Measurements from ENCODE around the gene FLOT1. TPM values are rescaled to one million over a fixed set of nuclear protein-coding genes. Genes with fewer than 3 reads are reported as not detected.
A peak's percentile ranks its signal among the peaks of the same experiment; 100 is the strongest.

FLOT1 gene
- total RNA-seq, 1 donor from 2014 or later = 175 TPM

- DNase-seq (ENCODE audit: low read depth) = no peak
These were observed 59.1 kb downstream of the FLOT1 start for GRCh38 chr6:30683183-30683979.

- DNase-seq (ENCODE audit: low read depth) = peak; percentile 85
These were observed 60.1 kb downstream of the FLOT1 start for GRCh38 chr6:30682143-30683117.

GRCh38 chr6:30681766-30682142, 60.7 kb downstream of the FLOT1 start:
- DNase-seq (ENCODE audit: low read depth) = no peak

- DNase-seq (ENCODE audit: low read depth) = no peak
These were observed 62.5 kb downstream of the FLOT1 start for GRCh38 chr6:30679765-30680535.

DNA sequence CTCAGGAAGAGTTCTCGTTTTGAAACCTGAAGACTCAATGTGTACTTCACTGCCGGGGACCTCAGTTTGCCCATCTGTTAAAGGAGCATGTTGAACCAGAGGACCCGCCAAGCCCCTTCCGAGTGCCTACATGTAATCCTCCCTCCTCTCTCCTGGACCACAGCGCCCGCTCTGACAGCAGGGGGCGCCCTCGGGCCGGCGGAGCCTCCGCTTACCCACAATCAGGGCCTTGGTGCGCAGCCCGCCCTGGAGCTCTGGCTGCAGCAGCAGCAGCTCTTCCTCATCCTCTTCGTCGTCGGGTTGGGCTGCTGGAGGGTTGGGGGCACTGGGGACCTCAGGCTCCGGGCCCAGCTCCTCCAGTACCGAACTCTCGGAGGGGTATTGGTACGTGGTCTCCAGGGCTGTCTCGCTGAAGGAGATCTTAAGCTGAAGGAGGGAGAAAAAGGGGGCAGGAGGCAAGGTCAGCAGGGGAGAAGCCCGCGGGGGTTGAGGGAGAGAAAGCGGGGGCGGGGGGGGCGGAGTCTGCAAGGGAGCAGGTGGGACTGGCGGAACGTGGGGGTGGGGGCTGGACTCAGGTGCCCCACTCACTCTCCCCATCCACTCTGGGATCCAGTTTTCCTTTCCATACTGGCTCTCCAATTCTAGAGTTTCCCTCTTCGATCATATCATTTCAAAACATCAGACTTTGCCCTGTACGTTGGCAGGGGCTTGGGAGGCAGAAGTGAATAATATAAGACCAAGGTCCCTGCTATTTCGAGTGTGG, 63.3 kb downstream of the FLOT1 start:
- DNase-seq (ENCODE audit: low read depth) = peak; percentile 73

Other genes starting within 250 kb of the FLOT1 start
- gene GNL1, start 186.2 kb downstream of the FLOT1 start, total RNA-seq = 22.3 and 28.4 TPM in 2 replicates
- 6.5 and 6.6 TPM in 2 replicates for gene PRR3, start 185.4 kb downstream of the FLOT1 start, total RNA-seq
- gene ABCF1, start 171.2 kb downstream of the FLOT1 start, total RNA-seq = 59.6 and 66.3 TPM in 2 replicates
- gene PPP1R10, start 125.4 kb downstream of the FLOT1 start, total RNA-seq = 32.1 and 40.0 TPM in 2 replicates
- 64.3 and 65.5 TPM in 2 replicates for gene MRPS18B, start 124.8 kb downstream of the FLOT1 start, total RNA-seq
- 8.1 and 13.3 TPM in 2 replicates for gene ATAT1, start 115.8 kb downstream of the FLOT1 start, total RNA-seq
- 7.0 and 7.5 TPM in 2 replicates for gene C6orf136, start 95.6 kb downstream of the FLOT1 start, total RNA-seq
- 25.3 and 28.8 TPM in 2 replicates for gene DHX16, start 69.7 kb downstream of the FLOT1 start, total RNA-seq
- 89.3 and 103 TPM in 2 replicates for gene PPP1R18, start 56.0 kb downstream of the FLOT1 start, total RNA-seq
- gene NRM, start 51.7 kb downstream of the FLOT1 start, total RNA-seq = 2.9 and 4.5 TPM in 2 replicates
- gene MDC1, start 25.4 kb downstream of the FLOT1 start, total RNA-seq = 8.0 and 8.2 TPM in 2 replicates
- gene TUBB, start 22.3 kb downstream of the FLOT1 start, total RNA-seq = 562 and 698 TPM in 2 replicates
- gene IER3, start 1.9 kb upstream of the FLOT1 start, total RNA-seq = 45.8 and 55.5 TPM in 2 replicates
- 88.6 and 89.0 TPM in 2 replicates for gene DDR1, start 141.8 kb upstream of the FLOT1 start, total RNA-seq
- 5.5 and 7.3 TPM in 2 replicates for gene GTF2H4, start 165.5 kb upstream of the FLOT1 start, total RNA-seq
- 21.3 and 21.7 TPM in 2 replicates for gene VARS2, start 171.6 kb upstream of the FLOT1 start, total RNA-seq
- not detected in 2 replicates for gene SFTA2, start 189.5 kb upstream of the FLOT1 start, total RNA-seq
- not detected in 2 replicates for gene MUCL3, start 198.3 kb upstream of the FLOT1 start, total RNA-seq
- gene MUC21, start 241.0 kb upstream of the FLOT1 start, total RNA-seq = not detected in 2 replicates